Ovary (tissue), 3 donors: ENCODE measurements around the gene SGMS1.

Experiments
- POLR2A ChIP-seq: fragments of 450-650 bp; IDR thresholded peaks from one replicate; pipeline ENCODE4 v1.6.1; 2017; ENCODE audit warnings: antibody characterized with exemption, mild to moderate bottlenecking, moderate library complexity
- TF ChIP-seq, protein P1 (sequence below), 3 donors: fragments of 450-650 bp in 2 of 3; fragments of 200-600 bp in 1 of 3; IDR thresholded peaks; one replicate each; pipeline versions ENCODE4 v1.5.1 to v1.8.0; 2016 to 2022; ENCODE audit warnings: antibody characterized with exemption in 3 of 3, mild to moderate bottlenecking in 1 of 3
- donor health status: DM: no; HTN: no; CAD: no.

DNA sequence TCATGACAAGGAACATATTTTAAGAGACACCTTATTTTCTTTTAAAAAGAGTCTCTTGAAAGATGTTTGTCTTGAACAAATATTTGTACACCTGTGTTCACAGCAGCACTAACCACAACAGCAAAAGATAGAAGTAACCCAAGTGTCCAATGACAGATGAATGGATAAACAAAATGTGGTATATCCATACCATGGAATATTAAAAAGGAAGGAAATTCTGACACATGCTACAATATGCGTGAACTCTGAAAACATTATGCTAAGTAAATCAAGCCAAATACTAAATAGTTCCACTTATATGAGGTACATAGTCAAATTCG, 17.8 kb downstream of the SGMS1 start:
- TF ChIP-seq, protein P1, sequence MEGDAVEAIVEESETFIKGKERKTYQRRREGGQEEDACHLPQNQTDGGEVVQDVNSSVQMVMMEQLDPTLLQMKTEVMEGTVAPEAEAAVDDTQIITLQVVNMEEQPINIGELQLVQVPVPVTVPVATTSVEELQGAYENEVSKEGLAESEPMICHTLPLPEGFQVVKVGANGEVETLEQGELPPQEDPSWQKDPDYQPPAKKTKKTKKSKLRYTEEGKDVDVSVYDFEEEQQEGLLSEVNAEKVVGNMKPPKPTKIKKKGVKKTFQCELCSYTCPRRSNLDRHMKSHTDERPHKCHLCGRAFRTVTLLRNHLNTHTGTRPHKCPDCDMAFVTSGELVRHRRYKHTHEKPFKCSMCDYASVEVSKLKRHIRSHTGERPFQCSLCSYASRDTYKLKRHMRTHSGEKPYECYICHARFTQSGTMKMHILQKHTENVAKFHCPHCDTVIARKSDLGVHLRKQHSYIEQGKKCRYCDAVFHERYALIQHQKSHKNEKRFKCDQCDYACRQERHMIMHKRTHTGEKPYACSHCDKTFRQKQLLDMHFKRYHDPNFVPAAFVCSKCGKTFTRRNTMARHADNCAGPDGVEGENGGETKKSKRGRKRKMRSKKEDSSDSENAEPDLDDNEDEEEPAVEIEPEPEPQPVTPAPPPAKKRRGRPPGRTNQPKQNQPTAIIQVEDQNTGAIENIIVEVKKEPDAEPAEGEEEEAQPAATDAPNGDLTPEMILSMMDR (IDR thresholded peaks at IDR 0.05), result no peak
- no peak for TF ChIP-seq POLR2A
